SK-N-SH (cell line): ENCODE data around the gene CEP19. TPM values are rescaled to one million over a fixed set of nuclear protein-coding genes. Genes with fewer than 3 reads are reported as not detected.

Source experiments
- CTCF ChIA-PET: fragments of 300-600, 350-600 bp; formaldehyde crosslinking; extraction: SDS; loops from one replicate; lab custom pipeline; 2021; lab: Yijun Ruan, JAX
- POLR2A ChIA-PET: fragments of 350-600 bp; sonication (Branson Sonifier 250); formaldehyde crosslinking; extraction: SDS; loops from one replicate; lab custom pipeline; 2020; ENCODE audit warnings: antibody characterized with exemption, inconsistent platforms; lab: Yijun Ruan, JAX
- DNase-seq: peaks from one replicate; pipeline ENCODE4 v3.0.0; 2012
- H2AFZ ChIP-seq: fragments of 200-600 bp; sonication (generic); 2 replicates; pipeline ENCODE4 v1.8.1; 2016; ENCODE audit warnings: antibody characterized with exemption, mild to moderate bottlenecking, low read depth
- H3F3A ChIP-seq: fragments of 200-600 bp; sonication (generic); replicated peaks from 2 replicates; pipeline ENCODE3; 2016; ENCODE audit warnings: antibody characterized with exemption, mild to moderate bottlenecking; ENCODE audit not compliant: insufficient read depth
- H3K27ac ChIP-seq, 2 experiments: fragments of 200-500 bp in 1 of 2; fragments of 200-600 bp in 1 of 2; sonication (Bioruptor generic) in 1 of 2; sonication (generic), shearing (Covaris generic) in 1 of 2; 2 replicates each; pipeline versions ENCODE4 v1.5.1 to v1.6.1; 2014 to 2016; ENCODE audit warnings: low read depth in 2 of 2, inconsistent platforms in 1 of 2, low read length in 1 of 2, mild to moderate bottlenecking in 1 of 2, mixed read lengths in 1 of 2
- H3K27me3 ChIP-seq: fragments of 200-600 bp; sonication (generic), shearing (Covaris generic); 2 replicates; pipeline ENCODE4 v1.6.1; 2016; ENCODE audit warnings: mixed run types; ENCODE audit not compliant: insufficient read depth
- H3K36me3 ChIP-seq, 2 experiments: fragments of 200-500 bp in 1 of 2; fragments of 200-600 bp in 1 of 2; sonication (Bioruptor generic) in 1 of 2; sonication (generic) in 1 of 2; replicated peaks in 1 of 2; 2 replicates each; pipeline versions ENCODE3 to v1.5.1; 2014 to 2016; ENCODE audit warnings: low read length in 1 of 2, mild to moderate bottlenecking in 1 of 2; ENCODE audit not compliant: insufficient read depth in 2 of 2, control insufficient read depth in 1 of 2
- H3K4me1 ChIP-seq, 2 experiments: fragments of 200-500 bp in 1 of 2; fragments of 200-600 bp in 1 of 2; sonication (Bioruptor generic) in 1 of 2; sonication (generic), shearing (Covaris generic) in 1 of 2; 2 replicates each; pipeline versions ENCODE4 v1.5.1 to v1.6.1; 2014 to 2016; ENCODE audit warnings: low read depth in 1 of 2, low read length in 1 of 2, mixed run types in 1 of 2; ENCODE audit not compliant: insufficient read depth in 2 of 2, control insufficient read depth in 1 of 2
- H3K4me2 ChIP-seq: fragments of 200-600 bp; sonication (generic), shearing (Covaris generic); 2 replicates; pipeline ENCODE4 v1.6.1; 2017; ENCODE audit warnings: mixed run types
- H3K4me3 ChIP-seq, 2 experiments: fragments of 200-500 bp in 1 of 2; fragments of 200-600 bp in 1 of 2; sonication (Bioruptor generic) in 1 of 2; sonication (generic), shearing (Covaris generic) in 1 of 2; 2 replicates each; pipeline versions ENCODE4 v1.5.1 to v1.8.1; 2014 to 2016; ENCODE audit warnings: low read depth in 2 of 2, inconsistent platforms in 1 of 2, low read length in 1 of 2, mild to moderate bottlenecking in 1 of 2, mixed read lengths in 1 of 2, moderate library complexity in 1 of 2
- H3K79me2 ChIP-seq: fragments of 200-600 bp; sonication (generic); 2 replicates; pipeline ENCODE4 v1.8.1; 2017; ENCODE audit warnings: mild to moderate bottlenecking; ENCODE audit not compliant: insufficient read depth
- H3K9ac ChIP-seq: fragments of 200-600 bp; sonication (generic); 2 replicates; pipeline ENCODE4 v1.6.1; 2017; ENCODE audit warnings: mixed run types
- H3K9me2 ChIP-seq: fragments of 200-600 bp; sonication (generic); 2 replicates; pipeline ENCODE4 v1.6.1; 2017; ENCODE audit warnings: mixed run types
- H3K9me3 ChIP-seq: fragments of 200-600 bp; sonication (generic); 2 replicates; pipeline ENCODE4 v1.6.1; 2017; ENCODE audit warnings: mixed run types, mild to moderate bottlenecking, moderate library complexity
- H4K20me1 ChIP-seq: fragments of 200-600 bp; sonication (generic); 2 replicates; pipeline ENCODE4 v1.6.1; 2017; ENCODE audit warnings: mild to moderate bottlenecking, mixed run types; ENCODE audit not compliant: insufficient read depth
- CTCF ChIP-seq: fragments of 200-600 bp; sonication (generic); IDR thresholded peaks from 2 replicates; pipeline ENCODE4 v1.6.1; 2017; ENCODE audit warnings: antibody characterized with exemption, mild to moderate bottlenecking, moderate library complexity
- ELF1 ChIP-seq: IDR thresholded peaks from 2 replicates; pipeline ENCODE4 v1.4.0; 2012
- EP300 ChIP-seq, 2 experiments: IDR thresholded peaks; 2 replicates each; pipeline versions ENCODE4 v1.4.0 to v1.6.1; 2012; ENCODE audit warnings: borderline replicate concordance in 1 of 2, low read depth in 1 of 2, low read length in 1 of 2
- FOXJ3 ChIP-seq: sonication (generic); formaldehyde crosslinking; IDR thresholded peaks from 2 replicates; pipeline ENCODE4 v1.5.1; 2020; ENCODE audit warnings: mild to moderate bottlenecking, missing genetic modification reagents
- GABPA ChIP-seq: IDR thresholded peaks from 2 replicates; pipeline ENCODE4 v1.4.0; 2012; ENCODE audit warnings: low read depth, mild to moderate bottlenecking
- GATA2 ChIP-seq: sonication (generic); formaldehyde crosslinking; IDR thresholded peaks from 2 replicates; pipeline ENCODE4 v1.5.0; 2020; ENCODE audit warnings: mild to moderate bottlenecking, missing genetic modification reagents
- IRF3 ChIP-seq: fragments of 150-350 bp; IDR thresholded peaks from 2 replicates; pipeline ENCODE4 v1.6.1; 2016; ENCODE audit warnings: mild to moderate bottlenecking, low read depth, low read length
- MAX ChIP-seq: IDR thresholded peaks from 2 replicates; pipeline ENCODE4 v1.4.0; 2012; ENCODE audit warnings: low read depth
- MEF2A ChIP-seq: IDR thresholded peaks from 2 replicates; pipeline ENCODE4 v1.4.0; 2012; ENCODE audit warnings: low read depth, borderline replicate concordance
- MXI1 ChIP-seq: IDR thresholded peaks from 2 replicates; pipeline ENCODE4 v1.6.1; 2012; ENCODE audit warnings: mild to moderate bottlenecking, low read depth, low read length, improper control_type of control experiment
- NFIC ChIP-seq: IDR thresholded peaks from 2 replicates; pipeline ENCODE4 v1.4.0; 2012; ENCODE audit warnings: borderline replicate concordance
- RCOR1 ChIP-seq: fragments of 150-350 bp; IDR thresholded peaks from 2 replicates; pipeline ENCODE4 v1.6.1; 2017; ENCODE audit warnings: antibody characterized with exemption, low read length
- REST ChIP-seq: IDR thresholded peaks from 2 replicates; pipeline ENCODE4 v1.6.1; 2012; ENCODE audit warnings: mild to moderate bottlenecking, low read depth, low read length, moderate library complexity
- RXRA ChIP-seq: IDR thresholded peaks from 2 replicates; pipeline ENCODE4 v1.4.0; 2012; ENCODE audit warnings: low read depth, mild to moderate bottlenecking, borderline replicate concordance
- SMC3 ChIP-seq: IDR thresholded peaks from 2 replicates; pipeline ENCODE4 v1.6.1; 2012; ENCODE audit warnings: low read depth, low read length, improper control_type of control experiment
- TCF12 ChIP-seq: IDR thresholded peaks from 2 replicates; pipeline ENCODE4 v1.4.0; 2012
- USF1 ChIP-seq: IDR thresholded peaks from 2 replicates; pipeline ENCODE4 v1.4.0; 2012; ENCODE audit warnings: low read depth, borderline replicate concordance
- WGBS: methylation state at CpG from one replicate; pipeline ENCODE4 v1.1.6; 2017; ENCODE audit warnings: low lambda C conversion rate; 5-methylcytosine and 5-hydroxymethylcytosine counted together
- polyA plus RNA-seq, 3 experiments: library from polyadenylated mRNA; depleted of rRNA; stranded (reverse); fragments of >200 nt; gene quantifications; 2 replicates each; pipeline ENCODE4 v1.2.3, GENCODE V29; 2012

The CEP19 gene
- polyA plus RNA-seq, 1 of the 3 experiments (the other 2 are of a cell fraction) = 2.6 TPM

- no peak overlapping the region for H3K27ac ChIP-seq
- POLR2A ChIA-PET = no interaction called here
- no peaks in the 10 kb centered on the region for H3K36me3 ChIP-seq
- H3K79me2 ChIP-seq = peaks cover 11% of the 10 kb centered on the region; the same call in 1 of the 2 replicates
- peaks cover 0 to 3% of the 10 kb centered on the region in 2 experiments; a peak in 1 of 4 replicates for H3K4me1 ChIP-seq
- H3K9ac ChIP-seq = no peak overlapping the region
- H3K9me3 ChIP-seq = no peaks in the 10 kb centered on the region
- WGBS = 89% methylated on average over 7 of the region's 7 CpGs
- CTCF ChIA-PET = interaction anchor here (0.6 to 2.3 kb wide), 4 partner anchors 9 to 1437 kb away, joined by 3 to 11 read pairs (median 3); partner anchors contain the start of genes NCBP2 and XXYLT1
- H3K4me2 ChIP-seq = no peak overlapping the region
- H3K9me2 ChIP-seq = no peaks in the 10 kb centered on the region
- no peaks in the 10 kb centered on the region for H3K27me3 ChIP-seq
- peaks cover 16% of the 10 kb centered on the region for H3F3A ChIP-seq
- no peaks in the 10 kb centered on the region for H4K20me1 ChIP-seq
- no peak overlapping the region for H3K4me3 ChIP-seq
- no peak overlapping the region for H2AFZ ChIP-seq
- TF ChIP-seq MXI1 (no peak), RCOR1 (no peak), GATA2 (no peak), NFIC (no peak), RXRA (no peak), TCF12 (no peak), REST (no peak), ELF1 (no peak), CTCF (no peak), IRF3 (no peak), USF1 (no peak), MEF2A (no peak), EP300 (IDR thresholded peaks at IDR 0.05; ENCODE audit: borderline replicate concordance in 1 of 2, low read depth in 1 of 2, low read length in 1 of 2) (no peak), FOXJ3 (CRISPR knock-in tag) (no peak), SMC3 (no peak), MAX (no peak), GABPA (no peak)
- no peak for DNase-seq
Observed at GRCh38 chr3:196708467-196708866, 3.6 kb downstream of the CEP19 start.
